Caco-2 (cell line): ENCODE data around the gene ARHGEF2. TPM values are rescaled to one million over a fixed set of nuclear protein-coding genes. Genes with fewer than 3 reads are reported as not detected.

Source experiments
- BruUV-seq: library from RNA; stranded (reverse); fragments of 400-500 nt; replicated peaks from 2 replicates; lab custom pipeline; 2021; lab: Mats Ljungman, UMichigan
- CTCF ChIA-PET: fragments of 300-600 bp; sonication (Branson Sonifier 250); formaldehyde crosslinking; loops from one replicate; lab custom pipeline; 2022; ENCODE audit warnings: antibody characterized with exemption; lab: Charles Lee
- POLR2A ChIA-PET: fragments of 300-600 bp; sonication (Branson Sonifier 250); formaldehyde crosslinking; loops from one replicate; lab custom pipeline; 2022; ENCODE audit warnings: antibody characterized with exemption; lab: Charles Lee
- DNase-seq, 2 experiments: peaks; one replicate each; pipeline versions ENCODE4 v3.0.0 to v3.0.0-alpha.2; 2020 to 2022
- H3K27me3 ChIP-seq: replicated peaks from 2 replicates; pipeline ENCODE4 v1.6.0; 2011; ENCODE audit warnings: low read length; ENCODE audit not compliant: control insufficient read depth, insufficient read depth
- H3K36me3 ChIP-seq: 2 replicates; pipeline ENCODE4 v1.5.1; 2011; ENCODE audit warnings: low read length; ENCODE audit not compliant: control insufficient read depth, insufficient read depth
- H3K4me1 ChIP-seq: fragments of 250-450 bp; sonication (Bioruptor Pico); 2 replicates; pipeline ENCODE4 v1.5.1; 2020; ENCODE audit warnings: mild to moderate bottlenecking
- H3K4me3 ChIP-seq: 2 replicates; pipeline ENCODE4 v1.5.1; 2011; ENCODE audit warnings: low read depth, mild to moderate bottlenecking, control low read depth, low read length
- H3K9me3 ChIP-seq: fragments of 250-450 bp; sonication (Bioruptor Pico); 2 replicates; pipeline ENCODE4 v1.5.1; 2020; ENCODE audit warnings: mild to moderate bottlenecking, moderate library complexity
- H3K27ac Mint-ChIP-seq: one replicate; pipeline ENCODE4 v1.8.0; 2022; ENCODE audit warnings: mixed read lengths; ENCODE audit not compliant: unreplicated experiment
- H3K27me3 Mint-ChIP-seq: one replicate; pipeline ENCODE4 v1.8.0; 2022; ENCODE audit warnings: mixed read lengths; ENCODE audit not compliant: insufficient read depth, unreplicated experiment
- H3K36me3 Mint-ChIP-seq: one replicate; pipeline ENCODE4 v1.8.0; 2022; ENCODE audit warnings: mild to moderate bottlenecking, mixed read lengths; ENCODE audit not compliant: insufficient read depth, unreplicated experiment
- H3K4me1 Mint-ChIP-seq: one replicate; pipeline ENCODE4 v1.8.0; 2022; ENCODE audit warnings: low read depth, mixed read lengths; ENCODE audit not compliant: unreplicated experiment
- H3K4me3 Mint-ChIP-seq: one replicate; pipeline ENCODE4 v1.8.0; 2022; ENCODE audit warnings: mild to moderate bottlenecking, moderate library complexity, mixed read lengths; ENCODE audit not compliant: unreplicated experiment
- H3K9me3 Mint-ChIP-seq: one replicate; pipeline ENCODE4 v1.8.0; 2022; ENCODE audit warnings: mixed read lengths; ENCODE audit not compliant: unreplicated experiment
- CTCF ChIP-seq, 2 experiments: fragments of 200-600 bp in 1 of 2; IDR thresholded peaks; 1 replicate in 1 of 2; 2 replicates in 1 of 2; pipeline versions ENCODE4 v1.5.1 to v1.8.0; 2011 to 2022; ENCODE audit warnings: antibody characterized with exemption in 1 of 2, control low read depth in 1 of 2, inconsistent platforms in 1 of 2, low read depth in 1 of 2, low read length in 1 of 2, mild to moderate bottlenecking in 1 of 2, moderate library complexity in 1 of 2; ENCODE audit not compliant: insufficient read depth in 1 of 2, severe bottlenecking in 1 of 2, unreplicated experiment in 1 of 2
- intact Hi-C: fragments of 100-400 bp; cut with micrococcal nuclease; formaldehyde crosslinking; loops from one replicate; pipeline ENCODE4 v1.10.0; 2022; ENCODE audit not compliant: unreplicated experiment
- total RNA-seq: library from RNA; stranded (reverse); gene quantifications from 2 replicates; pipeline ENCODE4 v1.2.3, GENCODE V29; 2022

The ARHGEF2 gene
- total RNA-seq, 1 experiment from 2014 or later: 60.3 TPM

DNA sequence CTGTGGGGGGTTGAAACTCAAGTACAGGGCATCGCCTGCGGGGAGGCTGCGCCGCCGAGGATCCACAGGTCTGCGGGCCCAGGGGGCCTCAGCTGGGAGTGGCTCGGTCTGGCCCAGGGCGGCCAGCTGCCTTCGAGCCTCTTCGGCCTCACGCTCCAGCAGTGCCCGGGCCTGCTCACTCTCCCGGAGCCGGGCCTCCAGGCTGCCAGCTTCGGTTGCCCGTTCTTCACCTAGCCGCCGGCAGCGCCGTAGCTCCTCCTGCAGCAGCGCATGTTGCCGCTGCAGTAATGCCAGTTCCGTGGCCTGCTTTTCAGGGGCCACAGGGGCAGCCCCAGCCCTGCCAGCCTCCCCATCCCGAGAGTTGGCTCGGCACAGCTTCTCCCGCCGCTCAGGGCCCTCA is 27.5 kb downstream of the ARHGEF2 start:
- H3K27ac Mint-ChIP-seq: no peak overlapping the region
- ChIA-PET POLR2A (no interaction called here), CTCF (interaction anchor here (0.6 to 0.9 kb wide), 2 partner anchors 8 to 13 kb away, joined by 3 to 5 read pairs; no protein-coding TSS in a partner anchor)
- H3K4me1 ChIP-seq: no peaks in the 10 kb centered on the region
- TF ChIP-seq CTCF (IDR thresholded peaks at IDR 0.05; ENCODE audit: insufficient read depth in 1 of 2, low read depth in 1 of 2, low read length in 1 of 2, severe bottlenecking in 1 of 2, unreplicated experiment in 1 of 2): no peak
- peaks cover 86% of the 10 kb centered on the region for H3K36me3 Mint-ChIP-seq
- H3K36me3 ChIP-seq: peaks cover 4% of the 10 kb centered on the region
- no peaks in the 10 kb centered on the region for H3K27me3 Mint-ChIP-seq
- H3K27me3 ChIP-seq: no peaks in the 10 kb centered on the region
- H3K4me3 ChIP-seq: no peak overlapping the region
- no TSS peak for BruUV-seq
- no peaks in the 10 kb centered on the region for H3K4me1 Mint-ChIP-seq
- DNase-seq: no peak
- H3K9me3 ChIP-seq: no peaks in the 10 kb centered on the region
- intact Hi-C loops: no loop called here
- no peaks in the 10 kb centered on the region for H3K9me3 Mint-ChIP-seq
- H3K4me3 Mint-ChIP-seq: no peak overlapping the region

- no peak overlapping the region for H3K27ac Mint-ChIP-seq
- ChIA-PET CTCF (no interaction called here), POLR2A (no interaction called here)
- H3K4me1 Mint-ChIP-seq: peaks cover 11% of the 10 kb centered on the region
- peaks cover 76% of the 10 kb centered on the region for H3K36me3 Mint-ChIP-seq
- BruUV-seq: no TSS peak
- H3K4me3 Mint-ChIP-seq: no peak overlapping the region
- Histone ChIP-seq H3K27me3 (no peaks in the 10 kb centered on the region), H3K36me3 (peaks cover 2% of the 10 kb centered on the region), H3K9me3 (no peaks in the 10 kb centered on the region), H3K4me3 (no peak overlapping the region), H3K4me1 (peaks cover 9% of the 10 kb centered on the region; the same call in 1 of the 2 replicates)
- DNase-seq: no peak
- no peaks in the 10 kb centered on the region for H3K9me3 Mint-ChIP-seq
- intact Hi-C loops: no loop called here
- no peak for TF ChIP-seq CTCF (IDR thresholded peaks at IDR 0.05; ENCODE audit: insufficient read depth in 1 of 2, low read depth in 1 of 2, low read length in 1 of 2, severe bottlenecking in 1 of 2, unreplicated experiment in 1 of 2)
- no peaks in the 10 kb centered on the region for H3K27me3 Mint-ChIP-seq
Measured at GRCh38 chr1:155947741-155948140, 30.6 kb downstream of the ARHGEF2 start.

DNA sequence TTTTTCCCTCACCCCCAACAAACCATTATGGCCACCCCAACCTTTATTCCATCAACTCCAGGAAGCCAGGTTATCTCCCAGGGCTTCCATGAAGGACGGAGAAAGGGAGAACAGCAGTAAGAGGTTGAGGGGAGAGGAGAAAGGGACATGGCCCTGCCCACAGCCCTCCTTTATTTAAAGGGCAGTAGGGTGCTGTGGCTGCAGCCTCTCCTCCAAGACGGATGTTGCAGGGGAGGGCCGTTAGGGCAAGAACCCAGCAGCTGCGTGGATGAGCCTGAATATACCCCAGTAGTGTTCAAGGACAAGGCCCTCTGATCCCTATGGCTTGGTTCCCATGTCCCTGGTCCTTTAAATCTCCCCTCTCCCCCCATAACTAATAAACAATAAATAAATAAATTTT is 31.1 kb downstream of the ARHGEF2 start:
- Mint-ChIP-seq H3K4me3 (no peak overlapping the region), H3K36me3 (peaks cover 77% of the 10 kb centered on the region), H3K9me3 (no peaks in the 10 kb centered on the region), H3K4me1 (peaks cover 11% of the 10 kb centered on the region), H3K27ac (no peak overlapping the region), H3K27me3 (no peaks in the 10 kb centered on the region)
- ChIA-PET CTCF (no interaction called here), POLR2A (no interaction called here)
- Histone ChIP-seq H3K9me3 (no peaks in the 10 kb centered on the region), H3K27me3 (no peaks in the 10 kb centered on the region), H3K36me3 (peaks cover 2% of the 10 kb centered on the region), H3K4me1 (peaks cover 9% of the 10 kb centered on the region; the same call in 1 of the 2 replicates), H3K4me3 (no peak overlapping the region)
- no peak for DNase-seq
- BruUV-seq: no TSS peak
- intact Hi-C loops: no loop called here
- TF ChIP-seq CTCF (IDR thresholded peaks at IDR 0.05; ENCODE audit: insufficient read depth in 1 of 2, low read depth in 1 of 2, low read length in 1 of 2, severe bottlenecking in 1 of 2, unreplicated experiment in 1 of 2): no peak
